ENCODE data around the gene PLK3. TPM values are rescaled to one million over a fixed set of nuclear protein-coding genes. Genes with fewer than 3 reads are reported as not detected.

PLK3 gene
- total RNA-seq, 6 experiments from 2014 or later, result 1.8 to 5.3 (median 3.6) TPM

GRCh38 chr1:44842862-44843655 lies 42.9 kb downstream of the PLK3 start, which contains the start of gene PTCH2:
Gene PTCH2, minus strand, starts transcription at chr1:44843253. Its CDS starts 321 bp downstream, at chr1:44842932.
- intact Hi-C loops (cut with DNase I), result no loop called here
- peak within 1 kb of the TSS; percentile 21 to 43 (median 29) for H3K4me3 ChIP-seq
- WGBS (ENCODE audit: insufficient coverage, low coverage, low lambda C conversion rate, missing lambda C conversion rate), result 0% methylated on average over 19 of the region's 72 CpGs
- ATAC-seq (peak; percentile 67 to 83 (median 77)), DNase-seq (peak in 1 of 3 donors; percentile 57)
- H3K36me3 ChIP-seq, result no peaks in the 10 kb centered on the region
- TF ChIP-seq POLR2A (IDR thresholded peaks at IDR 0.05), result no peak
- TF ChIP-seq, protein P1, sequence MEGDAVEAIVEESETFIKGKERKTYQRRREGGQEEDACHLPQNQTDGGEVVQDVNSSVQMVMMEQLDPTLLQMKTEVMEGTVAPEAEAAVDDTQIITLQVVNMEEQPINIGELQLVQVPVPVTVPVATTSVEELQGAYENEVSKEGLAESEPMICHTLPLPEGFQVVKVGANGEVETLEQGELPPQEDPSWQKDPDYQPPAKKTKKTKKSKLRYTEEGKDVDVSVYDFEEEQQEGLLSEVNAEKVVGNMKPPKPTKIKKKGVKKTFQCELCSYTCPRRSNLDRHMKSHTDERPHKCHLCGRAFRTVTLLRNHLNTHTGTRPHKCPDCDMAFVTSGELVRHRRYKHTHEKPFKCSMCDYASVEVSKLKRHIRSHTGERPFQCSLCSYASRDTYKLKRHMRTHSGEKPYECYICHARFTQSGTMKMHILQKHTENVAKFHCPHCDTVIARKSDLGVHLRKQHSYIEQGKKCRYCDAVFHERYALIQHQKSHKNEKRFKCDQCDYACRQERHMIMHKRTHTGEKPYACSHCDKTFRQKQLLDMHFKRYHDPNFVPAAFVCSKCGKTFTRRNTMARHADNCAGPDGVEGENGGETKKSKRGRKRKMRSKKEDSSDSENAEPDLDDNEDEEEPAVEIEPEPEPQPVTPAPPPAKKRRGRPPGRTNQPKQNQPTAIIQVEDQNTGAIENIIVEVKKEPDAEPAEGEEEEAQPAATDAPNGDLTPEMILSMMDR (IDR thresholded peaks at IDR 0.05), result no peak
- H3K9me3 ChIP-seq, result no peaks in the 10 kb centered on the region
- H3K27me3 ChIP-seq, result no peaks in the 10 kb centered on the region
- H3K4me1 ChIP-seq, result peaks cover 0 to 5% (median 0%) of the 10 kb centered on the region in 4 donors
- no peak within 1 kb of the TSS for H3K27ac ChIP-seq

GRCh38 chr1:44846985-44847384 lies 46.8 kb downstream of the PLK3 start:
- no peak overlapping the region for H3K4me3 ChIP-seq
- no CpG with 5 or more reads among the region's 1 CpG for WGBS (ENCODE audit: insufficient coverage, low coverage, low lambda C conversion rate, missing lambda C conversion rate)
- no peaks in the 10 kb centered on the region for H3K9me3 ChIP-seq
- TF ChIP-seq, protein P1 (IDR thresholded peaks at IDR 0.05), result no peak
- H3K27me3 ChIP-seq, result no peaks in the 10 kb centered on the region
- ATAC-seq, result no peak
- no peak for DNase-seq
- intact Hi-C loops (cut with DNase I), result no loop called here
- no peak overlapping the region for H3K27ac ChIP-seq
- peaks cover 0 to 5% (median 0%) of the 10 kb centered on the region in 4 donors for H3K4me1 ChIP-seq
- no peaks in the 10 kb centered on the region for H3K36me3 ChIP-seq

DNA sequence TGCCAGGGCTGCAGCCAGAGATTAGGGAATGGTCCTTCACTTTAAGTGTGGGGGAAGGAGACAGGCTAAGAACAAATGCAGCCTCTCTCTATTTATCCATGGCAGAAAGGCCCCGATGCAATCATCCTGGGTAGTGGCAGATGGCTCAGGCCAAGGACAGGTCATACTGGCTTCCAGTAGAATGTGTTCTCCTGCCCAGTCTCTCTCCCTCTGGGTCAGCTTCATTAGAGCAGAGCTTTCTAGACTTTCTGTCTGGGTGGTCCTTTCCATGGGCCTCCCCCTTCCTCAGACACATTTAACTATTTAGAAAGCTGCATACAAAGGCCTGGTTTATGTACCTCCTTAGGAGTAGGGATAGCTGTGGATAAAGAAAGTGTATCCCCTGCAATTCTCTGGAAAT lies 47.7 kb downstream of the PLK3 start:
- Histone ChIP-seq H3K4me3 (no peak overlapping the region), H3K27ac (no peak overlapping the region), H3K27me3 (no peaks in the 10 kb centered on the region), H3K36me3 (no peaks in the 10 kb centered on the region), H3K9me3 (no peaks in the 10 kb centered on the region), H3K4me1 (peaks cover 0 to 5% (median 0%) of the 10 kb centered on the region in 4 donors)
- DNase-seq (no peak), ATAC-seq (no peak)
- 100% methylated on average over 1 of the region's 1 CpG for WGBS (ENCODE audit: insufficient coverage, low coverage, low lambda C conversion rate, missing lambda C conversion rate)
- TF ChIP-seq POLR2A (IDR thresholded peaks at IDR 0.05), result no peak
- TF ChIP-seq, protein P1 (IDR thresholded peaks at IDR 0.05), result no peak
- intact Hi-C loops (cut with DNase I), result no loop called here

DNA sequence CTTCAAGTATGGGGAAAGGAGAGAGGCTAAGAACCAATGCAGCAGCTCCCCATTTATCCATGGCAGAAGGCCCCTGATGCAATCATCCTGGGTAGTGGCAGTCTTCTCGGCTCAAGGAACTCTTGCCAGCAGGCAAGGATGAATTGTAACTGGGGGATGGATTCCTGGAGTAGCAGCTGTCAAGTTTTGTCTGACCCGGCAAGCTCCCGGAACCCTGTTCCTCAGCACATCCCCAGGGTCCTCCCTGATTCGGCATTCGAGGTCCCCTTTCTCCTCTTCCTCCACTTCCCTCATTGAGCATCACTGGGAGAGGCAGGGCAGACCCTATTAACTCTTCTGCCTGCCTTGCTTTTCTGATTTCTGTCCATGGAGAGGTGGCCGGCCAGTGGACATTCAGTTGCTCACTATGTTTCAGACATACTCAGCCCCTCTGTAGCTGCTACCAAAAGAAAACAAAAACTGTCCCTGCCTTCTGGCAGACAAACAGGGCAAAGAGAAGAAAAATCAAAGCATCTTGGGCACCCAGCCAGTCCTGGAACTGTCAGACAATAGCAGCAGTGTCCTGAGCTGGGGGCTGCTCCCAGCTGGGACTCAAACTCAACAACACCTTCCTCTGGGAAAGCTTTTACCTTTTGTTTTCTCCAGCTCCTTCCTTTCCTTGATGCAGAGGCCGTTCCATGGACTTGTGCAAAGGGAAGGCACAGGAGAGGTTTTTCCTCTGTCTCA lies 48.4 kb downstream of the PLK3 start:
- intact Hi-C loops (cut with DNase I), result no loop called here
- TF ChIP-seq, protein P1 (IDR thresholded peaks at IDR 0.05), result no peak
- no peak for TF ChIP-seq POLR2A (IDR thresholded peaks at IDR 0.05)
- no peaks in the 10 kb centered on the region for H3K36me3 ChIP-seq
- DNase-seq, result no peak
- no peak for ATAC-seq
- 92% methylated on average over 5 of the region's 7 CpGs for WGBS (ENCODE audit: insufficient coverage, low coverage, low lambda C conversion rate, missing lambda C conversion rate)
- H3K9me3 ChIP-seq, result no peaks in the 10 kb centered on the region
- no peak overlapping the region for H3K27ac ChIP-seq
- H3K4me1 ChIP-seq, result no peaks in the 10 kb centered on the region
- no peaks in the 10 kb centered on the region for H3K27me3 ChIP-seq
- H3K4me3 ChIP-seq, result no peak overlapping the region

Measured in right lobe of liver (tissue), 6 donors.